AG09309 (cell line): ENCODE data around the gene GOLGA8H.
"Not testable (repeated sequence)": the region's sequence is repeated elsewhere in the genome, so short reads cannot be mapped to it uniquely, and the experiment has no call there.

Experiments used
- DNase-seq: peaks from one replicate; pipeline ENCODE4 v3.0.0-alpha.2; 2010; ENCODE audit warnings: low read depth
- H3K4me3 ChIP-seq: 2 replicates; pipeline ENCODE4 v1.5.1; 2011; ENCODE audit warnings: mild to moderate bottlenecking, low read depth, low read length, moderate library complexity; ENCODE audit not compliant: control insufficient read depth
- CTCF ChIP-seq: IDR thresholded peaks from 2 replicates; pipeline ENCODE4 v1.5.1; 2011; ENCODE audit warnings: mild to moderate bottlenecking, low read depth, low read length, inconsistent platforms; ENCODE audit not compliant: insufficient read depth, control insufficient read depth; ENCODE audit errors: missing control alignments

The GOLGA8H gene

GRCh38 chr15:30603796-30604195, at the start of gene GOLGA8H:
TSS of gene GOLGA8H (plus strand) at chr15:30604028. CDS start at chr15:30604126, 98 bp downstream.
- H3K4me3 ChIP-seq, DNase-seq: not testable (repeated sequence)

GRCh38 chr15:30566949-30567348, 36.9 kb upstream of the GOLGA8H start:
- peak; percentile 18 for TF ChIP-seq CTCF
- DNase-seq, H3K4me3 ChIP-seq: not testable (repeated sequence)

GRCh38 chr15:30573012-30573491, 30.8 kb upstream of the GOLGA8H start:
- H3K4me3 ChIP-seq: peak overlapping the region; percentile 26
- DNase-seq: not testable (repeated sequence)

GRCh38 chr15:30579394-30579970, 24.3 kb upstream of the GOLGA8H start:
- not testable (repeated sequence) for DNase-seq, H3K4me3 ChIP-seq

- not testable (repeated sequence) for H3K4me3 ChIP-seq, DNase-seq
These were observed 23.1 kb upstream of the GOLGA8H start for GRCh38 chr15:30580716-30581115.

GRCh38 chr15:30598953-30599352, 4.9 kb upstream of the GOLGA8H start:
- DNase-seq: not testable (repeated sequence)

GRCh38 chr15:30612271-30612670, 8.4 kb downstream of the GOLGA8H start:
- not testable (repeated sequence) for DNase-seq, H3K4me3 ChIP-seq

More at GRCh38 chr15:30598953-30599352, 4.9 kb upstream of the GOLGA8H start:
- not testable (repeated sequence) for H3K4me3 ChIP-seq

- TF ChIP-seq CTCF: peak; percentile 13
- not testable (repeated sequence) for DNase-seq, H3K4me3 ChIP-seq
These were observed 17.5 kb downstream of the GOLGA8H start for GRCh38 chr15:30621342-30621741.

GRCh38 chr15:30625436-30626193, 21.8 kb downstream of the GOLGA8H start, which contains the start of gene ARHGAP11B:
TSS of gene ARHGAP11B (plus strand) at chr15:30626128.
- DNase-seq: peak; percentile 93
- peak within 1 kb of the TSS; percentile 65 for H3K4me3 ChIP-seq

- peak overlapping the region; percentile 65 for H3K4me3 ChIP-seq
- DNase-seq: not testable (repeated sequence)
These were observed 22.4 kb downstream of the GOLGA8H start for GRCh38 chr15:30626194-30626565.

- H3K4me3 ChIP-seq: peak overlapping the region; percentile 65
- not testable (repeated sequence) for DNase-seq
These were observed 22.8 kb downstream of the GOLGA8H start for GRCh38 chr15:30626632-30627031.
